Measurements from ENCODE around the gene NTRK3.

- TF ChIP-seq CTCF (IDR thresholded peaks at IDR 0.05), result no peak
- TF ChIP-seq POLR2A (IDR thresholded peaks at IDR 0.05), result no peak
Measured at GRCh38 chr15:88106074-88106473, 150.5 kb downstream of the NTRK3 start.
